Measurements from ENCODE around the gene AKAP8.

- TF ChIP-seq CTCF (IDR thresholded peaks at IDR 0.05; ENCODE audit: poor library complexity, severe bottlenecking): no peak
- TF ChIP-seq POLR2AphosphoS5 (IDR thresholded peaks at IDR 0.05): no peak
- no peak for TF ChIP-seq TAF1 (IDR thresholded peaks at IDR 0.05; ENCODE audit: low read depth)
- no peak for TF ChIP-seq EP300 (conservative IDR thresholded peaks at IDR 0.05; ENCODE audit: poor library complexity, severe bottlenecking)
- TF ChIP-seq SMC3 (conservative IDR thresholded peaks at IDR 0.05; ENCODE audit: poor library complexity): no peak
- no peak for TF ChIP-seq REST (IDR thresholded peaks at IDR 0.05; ENCODE audit: borderline replicate concordance)
Measured at GRCh38 chr19:15398501-15399233, 19.1 kb upstream of the AKAP8 start.

Measured in neural cell (in vitro differentiated cells).